HepG2 (cell line): Measurements from ENCODE around the gene DDC. TPM values are rescaled to one million over a fixed set of nuclear protein-coding genes. Genes with fewer than 3 reads are reported as not detected.

Source experiments
- DBP ChIP-seq: sonication (generic); formaldehyde crosslinking; IDR thresholded peaks from 2 replicates; pipeline ENCODE4 v1.4.0; 2020; ENCODE audit warnings: missing genetic modification reagents; ENCODE audit errors: not compliant biosample characterization
- ONECUT2 ChIP-seq: sonication (generic); formaldehyde crosslinking; IDR thresholded peaks from 2 replicates; pipeline ENCODE4 v1.4.0; 2020; ENCODE audit warnings: missing genetic modification reagents
- ZFP37 ChIP-seq: sonication (generic); formaldehyde crosslinking; IDR thresholded peaks from 2 replicates; pipeline ENCODE4 v1.4.0; 2020; ENCODE audit warnings: missing genetic modification reagents, borderline replicate concordance
- ZNF124 ChIP-seq: sonication (generic); formaldehyde crosslinking; IDR thresholded peaks from 2 replicates; pipeline ENCODE4 v1.4.0; 2020; ENCODE audit warnings: missing genetic modification reagents
- ZNF235 ChIP-seq: sonication (generic); formaldehyde crosslinking; IDR thresholded peaks from 2 replicates; pipeline ENCODE4 v1.8.1; 2023; ENCODE audit warnings: mild to moderate bottlenecking, missing genetic modification reagents, borderline replicate concordance
- ZNF280B ChIP-seq: sonication (generic); formaldehyde crosslinking; IDR thresholded peaks from 2 replicates; pipeline ENCODE4 v1.5.0; 2020; ENCODE audit warnings: missing genetic modification reagents, mild to moderate bottlenecking, borderline replicate concordance
- ZNF547 ChIP-seq: sonication (generic); formaldehyde crosslinking; IDR thresholded peaks from 2 replicates; pipeline ENCODE4 v1.5.1; 2020; ENCODE audit warnings: mild to moderate bottlenecking, missing genetic modification reagents
- ZNF766 ChIP-seq: sonication (generic); formaldehyde crosslinking; IDR thresholded peaks from 2 replicates; pipeline ENCODE4 v1.5.0; 2020; ENCODE audit warnings: missing genetic modification reagents, borderline replicate concordance
- ZNF878 ChIP-seq: sonication (generic); formaldehyde crosslinking; IDR thresholded peaks from 2 replicates; pipeline ENCODE4 v1.8.1; 2023; ENCODE audit warnings: mild to moderate bottlenecking, missing genetic modification reagents, moderate library complexity
- polyA plus RNA-seq, 8 experiments: library from polyadenylated mRNA; depleted of rRNA in 3 of 8; stranded (reverse) in 7 of 8; unstranded in 1 of 8; fragments of >200 nt; fragmentation: Illumina TruSeq in 4 of 8; extraction: Trizol in 4 of 8; gene quantifications; 2 replicates each; pipeline versions ENCODE4 v1.2.1 to v1.2.3, GENCODE V29; 2011 to 2016; ENCODE audit warnings: low read depth in 4 of 8, missing spikeins in 1 of 8, mixed read lengths in 1 of 8; ENCODE audit not compliant: insufficient read depth in 1 of 8
- total RNA-seq, 5 experiments: library from RNA; depleted of rRNA; stranded (reverse); fragments of >200 nt; fragmentation: Illumina TruSeq; extraction: Trizol; gene quantifications; 2 replicates each; pipeline ENCODE4 v1.2.3, GENCODE V29; 2016; ENCODE audit warnings: low read depth in 1 of 5
- TF ChIP-seq, protein P1 (sequence below): sonication (generic); formaldehyde crosslinking; IDR thresholded peaks from 2 replicates; pipeline ENCODE4 v1.8.0; 2022; ENCODE audit warnings: low read depth, missing genetic modification reagents
- TF ChIP-seq, protein P2 (sequence below): IDR thresholded peaks from 2 replicates; pipeline ENCODE4 v1.6.1; 2012; ENCODE audit warnings: low read length, improper control_type of control experiment
- TF ChIP-seq, protein P3 (sequence below): sonication (generic); formaldehyde crosslinking; IDR thresholded peaks from 2 replicates; pipeline ENCODE4 v1.5.1; 2020; ENCODE audit warnings: mild to moderate bottlenecking, missing genetic modification reagents, borderline replicate concordance

The DDC gene
- total and polyA plus RNA-seq, 2 of the 13 experiments (the other 11 are each of a cell fraction or from before 2014, with no cell fraction given), result 11.7 to 93.3 TPM

DNA sequence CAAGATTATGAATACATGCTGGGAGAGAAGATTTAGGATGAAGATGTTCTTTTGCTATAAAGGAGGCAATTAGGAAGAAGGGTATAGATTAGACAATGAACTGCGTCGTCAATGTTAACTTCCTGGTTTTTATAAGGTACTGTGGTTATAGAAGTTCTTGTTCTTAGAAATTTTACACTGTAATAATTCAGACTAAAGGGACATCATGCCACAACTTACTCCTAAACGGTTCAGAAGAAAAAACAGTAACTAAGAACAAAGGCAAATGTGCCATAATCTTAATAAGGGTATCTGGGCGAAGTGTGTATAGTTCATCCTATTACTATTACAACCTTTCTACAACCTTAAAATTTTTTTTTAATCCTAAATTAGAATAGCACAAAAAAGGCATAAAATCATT, 31.3 kb upstream of the DDC start (continued):
- TF ChIP-seq ZNF547 (CRISPR knock-in tag), result no peak
- TF ChIP-seq ZFP37 (CRISPR knock-in tag), result no peak
- TF ChIP-seq ZNF235 (CRISPR knock-in tag), result no peak
- TF ChIP-seq ZNF766 (CRISPR knock-in tag), result no peak
- TF ChIP-seq ZNF878 (CRISPR knock-in tag), result no peak
- TF ChIP-seq, protein P1, sequence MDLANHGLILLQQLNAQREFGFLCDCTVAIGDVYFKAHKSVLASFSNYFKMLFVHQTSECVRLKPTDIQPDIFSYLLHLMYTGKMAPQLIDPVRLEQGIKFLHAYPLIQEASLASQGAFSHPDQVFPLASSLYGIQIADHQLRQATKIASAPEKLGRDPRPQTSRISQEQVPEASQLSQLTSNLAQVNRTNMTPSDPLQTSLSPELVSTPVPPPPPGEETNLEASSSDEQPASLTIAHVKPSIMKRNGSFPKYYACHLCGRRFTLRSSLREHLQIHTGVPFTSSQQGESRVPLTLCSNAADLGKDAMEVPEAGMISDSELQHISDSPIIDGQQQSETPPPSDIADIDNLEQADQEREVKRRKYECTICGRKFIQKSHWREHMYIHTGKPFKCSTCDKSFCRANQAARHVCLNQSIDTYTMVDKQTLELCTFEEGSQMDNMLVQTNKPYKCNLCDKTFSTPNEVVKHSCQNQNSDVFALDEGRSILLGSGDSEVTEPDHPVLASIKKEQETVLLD, result no peak
- TF ChIP-seq ONECUT2, result no peak
- no peak for TF ChIP-seq ZNF280B (CRISPR knock-in tag)
- TF ChIP-seq ZNF124 (CRISPR knock-in tag), result no peak
- TF ChIP-seq DBP (CRISPR knock-in tag), result no peak
- TF ChIP-seq, protein P2, sequence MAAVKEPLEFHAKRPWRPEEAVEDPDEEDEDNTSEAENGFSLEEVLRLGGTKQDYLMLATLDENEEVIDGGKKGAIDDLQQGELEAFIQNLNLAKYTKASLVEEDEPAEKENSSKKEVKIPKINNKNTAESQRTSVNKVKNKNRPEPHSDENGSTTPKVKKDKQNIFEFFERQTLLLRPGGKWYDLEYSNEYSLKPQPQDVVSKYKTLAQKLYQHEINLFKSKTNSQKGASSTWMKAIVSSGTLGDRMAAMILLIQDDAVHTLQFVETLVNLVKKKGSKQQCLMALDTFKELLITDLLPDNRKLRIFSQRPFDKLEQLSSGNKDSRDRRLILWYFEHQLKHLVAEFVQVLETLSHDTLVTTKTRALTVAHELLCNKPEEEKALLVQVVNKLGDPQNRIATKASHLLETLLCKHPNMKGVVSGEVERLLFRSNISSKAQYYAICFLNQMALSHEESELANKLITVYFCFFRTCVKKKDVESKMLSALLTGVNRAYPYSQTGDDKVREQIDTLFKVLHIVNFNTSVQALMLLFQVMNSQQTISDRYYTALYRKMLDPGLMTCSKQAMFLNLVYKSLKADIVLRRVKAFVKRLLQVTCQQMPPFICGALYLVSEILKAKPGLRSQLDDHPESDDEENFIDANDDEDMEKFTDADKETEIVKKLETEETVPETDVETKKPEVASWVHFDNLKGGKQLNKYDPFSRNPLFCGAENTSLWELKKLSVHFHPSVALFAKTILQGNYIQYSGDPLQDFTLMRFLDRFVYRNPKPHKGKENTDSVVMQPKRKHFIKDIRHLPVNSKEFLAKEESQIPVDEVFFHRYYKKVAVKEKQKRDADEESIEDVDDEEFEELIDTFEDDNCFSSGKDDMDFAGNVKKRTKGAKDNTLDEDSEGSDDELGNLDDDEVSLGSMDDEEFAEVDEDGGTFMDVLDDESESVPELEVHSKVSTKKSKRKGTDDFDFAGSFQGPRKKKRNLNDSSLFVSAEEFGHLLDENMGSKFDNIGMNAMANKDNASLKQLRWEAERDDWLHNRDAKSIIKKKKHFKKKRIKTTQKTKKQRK, result no peak
- TF ChIP-seq, protein P3, sequence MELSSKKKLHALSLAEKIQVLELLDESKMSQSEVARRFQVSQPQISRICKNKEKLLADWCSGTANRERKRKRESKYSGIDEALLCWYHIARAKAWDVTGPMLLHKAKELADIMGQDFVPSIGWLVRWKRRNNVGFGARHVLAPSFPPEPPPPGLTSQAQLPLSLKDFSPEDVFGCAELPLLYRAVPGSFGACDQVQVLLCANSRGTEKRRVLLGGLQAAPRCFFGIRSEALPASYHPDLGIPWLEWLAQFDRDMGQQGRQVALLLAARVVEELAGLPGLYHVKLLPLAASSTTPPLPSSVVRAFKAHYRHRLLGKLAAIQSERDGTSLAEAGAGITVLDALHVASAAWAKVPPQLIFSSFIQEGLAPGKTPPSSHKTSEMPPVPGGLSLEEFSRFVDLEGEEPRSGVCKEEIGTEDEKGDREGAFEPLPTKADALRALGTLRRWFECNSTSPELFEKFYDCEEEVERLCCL (CRISPR knock-in tag), result no peak
